Measurements from ENCODE around the gene SLC12A9.
"Not testable (repeated sequence)": the region's sequence is repeated elsewhere in the genome, so short reads cannot be mapped to it uniquely, and the experiment has no call there.

SLC12A9 gene

DNA sequence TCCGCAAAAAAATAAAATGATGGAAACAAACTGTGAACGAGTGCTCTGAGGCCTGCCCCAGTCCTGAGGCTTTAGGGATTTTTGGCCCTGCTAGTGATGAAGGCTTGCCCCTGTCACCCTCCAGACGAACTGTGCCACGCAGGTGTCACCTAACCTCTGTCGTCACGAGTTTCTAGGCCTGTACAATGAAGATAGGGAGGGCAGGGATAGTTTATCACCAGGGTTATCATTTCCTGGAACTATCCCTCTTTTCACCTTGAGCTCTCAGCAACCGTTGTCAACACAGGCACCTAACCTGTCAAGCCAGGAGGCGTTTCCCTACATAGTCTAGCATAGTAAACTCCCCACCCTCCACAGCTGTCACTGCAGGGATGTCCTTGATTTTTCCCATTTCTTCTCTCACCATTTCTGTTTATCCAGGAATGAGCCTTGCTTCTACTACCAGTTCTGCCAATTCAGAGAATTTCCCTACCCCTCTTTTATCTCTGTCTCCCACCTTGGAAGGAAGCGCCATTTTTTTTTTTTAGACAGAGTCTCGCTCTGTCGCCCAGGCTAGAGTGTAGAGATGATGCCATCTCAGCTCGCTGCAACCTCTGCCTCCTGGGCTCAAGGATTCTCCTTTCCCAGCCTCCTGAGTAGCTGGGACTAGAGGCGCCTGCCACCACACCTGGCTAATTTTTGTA, 45.4 kb downstream of the SLC12A9 start:
- no peak for DNase-seq (ENCODE audit: low read depth)

DNA sequence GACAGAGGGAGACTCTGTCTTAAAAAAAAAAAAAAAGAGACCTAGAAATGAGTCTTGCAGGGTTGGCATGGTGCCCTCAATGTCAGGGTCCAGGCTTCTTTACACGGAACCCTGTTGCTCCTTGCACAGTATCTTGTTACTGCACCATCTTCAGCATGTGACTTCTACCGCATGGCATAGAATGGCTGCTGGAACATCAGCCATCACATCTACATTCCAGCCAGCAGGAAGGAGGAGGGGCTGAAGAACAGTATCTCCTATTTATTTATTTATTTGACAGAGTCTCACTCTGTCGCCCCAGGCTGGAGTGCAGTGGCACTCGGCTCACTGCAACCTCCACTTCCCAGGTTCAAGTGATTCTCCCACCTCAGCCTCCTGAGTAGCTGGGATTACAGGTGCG, 46.9 kb downstream of the SLC12A9 start:
- no peak for DNase-seq (ENCODE audit: low read depth)

DNA sequence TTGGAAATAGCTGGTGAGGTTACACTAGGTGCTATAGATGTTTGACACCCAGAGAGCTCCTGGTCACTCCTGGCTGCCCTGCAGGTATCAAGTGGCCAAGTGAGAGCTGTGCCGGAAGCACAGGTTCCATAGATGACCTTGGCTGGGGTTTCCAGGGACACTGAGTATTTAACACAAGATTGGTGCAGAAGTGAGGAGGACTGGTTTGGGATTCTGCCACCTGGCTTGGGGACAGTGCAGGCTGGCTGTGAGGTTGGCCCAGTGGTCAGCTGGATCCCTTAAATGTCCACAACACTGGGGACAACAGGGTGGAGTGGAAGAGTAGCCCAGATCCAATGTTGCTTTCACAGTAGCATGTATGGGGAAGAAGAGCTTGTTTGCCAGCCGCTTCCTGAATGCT, 48.5 kb downstream of the SLC12A9 start:
- DNase-seq (ENCODE audit: low read depth): no peak

DNA sequence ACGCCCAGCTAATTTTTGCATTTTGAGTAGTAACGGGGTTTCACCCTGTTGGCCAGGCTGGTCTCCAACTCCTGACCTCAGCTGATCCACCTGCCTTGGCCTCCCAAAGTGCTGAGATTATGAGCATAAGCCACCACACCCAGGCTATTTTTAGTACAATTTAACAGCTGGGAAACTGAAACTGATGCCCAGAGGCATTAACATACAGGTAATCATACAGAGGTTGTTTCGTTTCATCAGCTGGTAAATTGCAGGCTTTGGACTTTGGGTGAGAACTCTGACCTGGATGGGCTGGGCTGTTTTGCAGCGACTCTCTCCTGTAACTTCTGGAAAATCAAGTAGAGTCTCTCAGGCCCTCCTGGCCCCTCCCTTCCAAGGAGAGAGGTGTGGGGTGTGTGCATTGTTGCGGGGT, 49.4 kb downstream of the SLC12A9 start:
- DNase-seq (ENCODE audit: low read depth): no peak

DNA sequence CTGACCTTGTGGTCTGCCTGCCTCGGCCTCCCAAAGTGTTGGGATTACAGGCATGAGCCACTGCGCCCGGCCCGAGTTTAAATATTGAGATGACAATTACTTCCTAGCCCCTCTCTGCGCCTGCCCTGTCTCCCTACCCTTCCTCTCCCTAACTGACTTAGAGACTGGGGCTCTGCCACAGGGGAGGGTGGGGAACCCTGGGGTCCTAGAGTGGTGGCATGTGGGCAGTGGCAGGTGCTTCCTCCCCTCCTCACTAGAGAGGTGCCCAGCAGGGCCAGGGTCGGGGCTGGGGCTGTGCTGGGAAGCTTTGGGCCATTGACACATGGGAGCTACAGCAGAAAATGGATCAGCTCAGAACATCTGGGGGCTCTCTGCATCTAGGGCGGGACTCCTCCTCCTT, 50.1 kb downstream of the SLC12A9 start:
- DNase-seq (ENCODE audit: low read depth): no peak

DNA sequence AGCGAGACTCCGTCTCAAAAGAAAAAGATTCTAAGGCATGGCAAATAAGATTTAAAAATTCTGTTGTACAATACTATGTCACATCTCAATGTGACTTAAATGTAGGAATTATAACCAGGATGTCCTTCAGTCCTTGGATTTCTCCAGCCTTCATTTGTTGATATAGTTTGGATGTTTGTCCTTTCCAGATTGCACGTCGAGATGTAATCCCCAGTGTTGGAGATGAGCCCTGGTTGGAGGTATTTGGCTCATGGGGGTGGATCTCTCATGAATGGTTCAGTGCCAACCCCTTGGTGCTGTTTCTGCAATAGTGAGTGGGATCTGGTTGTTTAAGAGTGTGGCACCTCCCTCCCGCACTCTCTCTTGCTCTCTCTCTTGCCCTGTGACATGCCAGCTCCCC, 56.0 kb downstream of the SLC12A9 start:
- no peak for DNase-seq (ENCODE audit: low read depth)

DNA sequence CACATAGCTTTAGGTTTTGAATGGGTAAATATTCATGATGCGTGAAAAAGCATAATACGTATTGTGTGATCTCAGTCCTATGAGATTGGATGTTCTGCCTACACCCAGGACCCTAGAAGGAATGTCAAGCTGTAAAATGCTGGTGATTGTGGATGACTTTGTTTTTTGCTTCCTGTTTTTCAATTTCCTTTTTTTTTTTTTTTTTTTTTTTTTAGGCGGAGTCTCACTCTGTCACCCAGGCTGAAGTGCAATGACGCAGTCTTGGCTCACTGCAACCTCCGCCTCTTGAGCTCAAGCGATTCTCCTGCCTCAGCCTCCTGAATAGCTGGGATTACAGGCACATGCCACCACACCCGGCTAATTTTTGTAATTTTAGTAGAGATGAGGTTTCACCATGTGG, 57.9 kb downstream of the SLC12A9 start:
- not testable (repeated sequence) for DNase-seq (ENCODE audit: low read depth)

DNA sequence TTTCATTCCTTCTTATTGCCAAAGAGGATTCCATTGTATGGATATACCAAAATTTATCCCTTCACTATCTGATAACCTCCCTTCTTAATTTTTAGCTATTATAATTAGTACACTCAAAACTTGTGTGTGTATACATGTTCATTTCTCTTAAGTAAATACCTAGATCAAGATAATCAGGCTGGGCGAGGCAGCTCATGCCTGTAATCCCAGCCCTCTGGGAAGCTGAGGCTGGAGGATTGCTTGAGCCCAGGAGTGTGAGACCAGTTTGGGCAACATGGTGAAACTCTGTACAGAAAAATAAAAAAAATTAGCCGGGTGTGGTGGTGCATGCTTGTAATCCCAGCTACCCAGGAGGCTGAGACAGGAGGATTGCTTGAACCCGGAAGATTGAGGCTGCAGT, 59.0 kb downstream of the SLC12A9 start:
- no peak for DNase-seq (ENCODE audit: low read depth)

DNA sequence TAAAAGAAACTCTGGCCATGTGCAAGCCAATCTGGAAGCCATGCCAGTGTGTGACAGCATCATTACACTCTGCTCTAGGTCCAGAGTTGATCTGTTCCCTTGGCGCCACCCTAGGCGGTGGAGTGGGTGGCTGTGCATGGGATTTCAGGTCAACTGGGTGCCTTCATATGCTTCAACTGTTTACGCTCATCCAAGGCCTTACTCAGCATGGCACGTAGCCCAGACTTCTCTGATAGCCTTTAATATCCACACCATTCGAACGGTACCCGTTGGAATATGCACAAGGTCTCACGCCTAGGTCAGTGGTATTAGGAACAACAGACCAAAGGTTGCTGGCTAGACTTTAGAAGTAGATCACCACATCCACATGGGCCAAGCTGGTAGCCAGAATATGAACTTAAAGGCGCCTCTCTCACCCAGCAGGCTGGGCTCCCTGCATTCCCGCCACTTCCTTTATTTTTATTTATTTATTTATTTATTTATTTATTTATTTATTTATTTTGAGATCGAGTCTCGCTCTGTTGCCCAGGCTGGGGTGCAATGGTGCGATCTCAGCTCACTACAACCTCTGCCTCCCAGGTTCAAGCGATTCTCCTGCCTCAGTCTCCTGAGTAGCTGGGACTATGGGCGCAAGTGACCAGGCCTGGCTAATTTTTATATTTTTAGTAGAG, 61.8 kb downstream of the SLC12A9 start:
- no peak for DNase-seq (ENCODE audit: low read depth)

DNA sequence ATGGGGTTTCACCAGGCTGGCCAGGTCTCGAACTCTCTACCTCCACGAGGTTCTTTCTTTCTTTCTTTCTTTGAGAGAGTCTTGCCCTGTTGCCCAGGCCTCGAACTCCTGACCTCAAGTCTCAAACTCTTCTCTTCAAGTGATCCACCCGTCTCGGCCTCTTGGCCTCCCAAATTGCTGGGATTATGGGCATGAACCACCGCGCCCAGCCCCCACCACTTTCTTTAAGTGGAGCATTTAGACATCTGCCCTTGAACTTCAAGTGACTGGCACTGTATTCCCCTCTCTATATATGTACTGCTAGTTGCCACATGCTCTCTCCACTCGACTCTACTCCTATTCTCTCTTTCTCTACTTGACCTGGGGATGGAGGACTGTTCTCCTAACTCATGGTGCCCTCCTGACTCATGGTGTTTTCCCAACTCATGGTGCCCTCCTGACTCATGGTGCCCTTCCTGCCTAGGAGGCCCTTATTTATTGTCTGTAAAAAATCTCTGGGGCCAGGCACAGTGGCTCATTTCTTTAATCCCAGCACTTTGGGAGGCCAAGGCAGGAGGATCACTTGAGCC, 62.5 kb downstream of the SLC12A9 start:
- DNase-seq (ENCODE audit: low read depth): no peak

Measured in HS-5 (cell line).